Spleen (tissue), 11 donors: ENCODE measurements around the gene SNX24. TPM values are rescaled to one million over a fixed set of nuclear protein-coding genes. Genes with fewer than 3 reads are reported as not detected.

Experiments
- DNase-seq: peaks from one replicate; pipeline ENCODE4 v3.0.0-alpha.2; 2020
- H3K27ac ChIP-seq, 8 donors: fragments of 200-600 bp; sonication (generic) in 7 of 8; 1 replicate in 4 of 8; 2 replicates in 4 of 8; pipeline versions ENCODE4 v1.5.0 to v1.8.0; 2016 to 2021; ENCODE audit warnings: inconsistent platforms in 4 of 8, mild to moderate bottlenecking in 4 of 8, moderate library complexity in 1 of 8
- H3K27me3 ChIP-seq, 7 donors: fragments of 200-600 bp; sonication (generic) in 6 of 7; replicated peaks in 1 of 7; 1 replicate in 4 of 7; 2 replicates in 3 of 7; pipeline versions ENCODE4 v1.5.0 to v1.8.0; 2016 to 2021; ENCODE audit warnings: inconsistent platforms in 3 of 7, mild to moderate bottlenecking in 1 of 7
- H3K36me3 ChIP-seq, 6 donors: fragments of 200-600 bp; sonication (generic) in 5 of 6; 1 replicate in 4 of 6; 2 replicates in 2 of 6; pipeline versions ENCODE4 v1.5.0 to v1.8.0; 2016 to 2021; ENCODE audit warnings: inconsistent platforms in 2 of 6
- H3K4me1 ChIP-seq, 6 donors: fragments of 200-600 bp; sonication (generic) in 5 of 6; 1 replicate in 3 of 6; 2 replicates in 3 of 6; pipeline versions ENCODE4 v1.5.0 to v1.8.0; 2016 to 2021; ENCODE audit warnings: inconsistent platforms in 3 of 6
- H3K4me3 ChIP-seq, 8 donors: fragments of 200-600 bp; sonication (generic) in 7 of 8; 1 replicate in 4 of 8; 2 replicates in 4 of 8; pipeline versions ENCODE4 v1.5.0 to v1.8.0; 2016 to 2021; ENCODE audit warnings: inconsistent platforms in 4 of 8, mild to moderate bottlenecking in 4 of 8, moderate library complexity in 2 of 8
- H3K9me3 ChIP-seq, 8 donors: fragments of 200-600 bp; sonication (generic) in 7 of 8; 1 replicate in 4 of 8; 2 replicates in 4 of 8; pipeline versions ENCODE4 v1.5.0 to v1.8.0; 2016 to 2021; ENCODE audit warnings: inconsistent platforms in 4 of 8
- CTCF ChIP-seq, 11 experiments: fragments of 200-600 bp in 7 of 11; fragments of 450-650 bp in 4 of 11; sonication (generic) in 4 of 11; IDR thresholded peaks in 8 of 11; conservative IDR thresholded peaks in 3 of 11; 1 replicate in 7 of 11; 2 replicates in 4 of 11; pipeline versions ENCODE4 v1.4.0 to v1.8.0; 2016 to 2021; ENCODE audit warnings: antibody characterized with exemption in 11 of 11, inconsistent platforms in 4 of 11, mild to moderate bottlenecking in 1 of 11
- POLR2A ChIP-seq, 3 donors: fragments of 450-650 bp; IDR thresholded peaks; one replicate each; pipeline ENCODE4 v1.5.1; 2017; ENCODE audit warnings: antibody characterized with exemption in 3 of 3, mild to moderate bottlenecking in 1 of 3
- POLR2AphosphoS5 ChIP-seq, 3 donors: sonication (generic); formaldehyde crosslinking; IDR thresholded peaks; one replicate each; pipeline ENCODE4 v1.5.1; 2017; ENCODE audit warnings: antibody characterized with exemption in 3 of 3
- WGBS, 5 donors: extraction: QIAGEN DNeasy Blood & Tissue Kit in 3 of 5; methylation state at CpG; one replicate each; pipeline versions ENCODE4 v1.1.5 to v1.1.7; 2013 to 2018; 5-methylcytosine and 5-hydroxymethylcytosine counted together
- intact Hi-C: fragments of 100-400 bp; cut with DNase I; formaldehyde crosslinking; loops from one replicate; pipeline ENCODE4 v1.15.0; 2023; ENCODE audit warnings: low total_unique reads
- polyA plus RNA-seq, 3 donors: library from polyadenylated mRNA; stranded (reverse); fragments of 200-250 nt; gene quantifications; one replicate each; pipeline ENCODE4 v1.2.1, GENCODE V29; 2013
- total RNA-seq, 7 donors: library from RNA; depleted of rRNA in 3 of 7; stranded (reverse); fragments of >200 nt in 3 of 7; fragmentation: NEBNext Ultra II Directional in 4 of 7; extraction: Animal tissue kit (Norgen Biotek cat#: 25700) in 4 of 7; gene quantifications; one replicate each; pipeline versions ENCODE4 v1.1.0 to v1.2.1, GENCODE V29; 2016 to 2021
- donor health status: healthy with polysubstance abuse.
- donor health status: DM: no; HTN: no; CAD: no; lungs with moderate emphysema.
- donor health status: DM: no; HTN: no; CAD: no.
- donor health status: Bipolar disorder and iron deficiency.
- donor health status: healthy.
- donor health status: DM: no; HTN: no; CAD: no.
- donor health status: DM: yes; HTN: yes; CAD: no.

Gene SNX24
- total and polyA plus RNA-seq, 10 donors: 5.2 to 17.4 (median 11.7) TPM

- 77 to 95% (median 92%) methylated on average over 2 of the region's 2 CpGs for WGBS, 5 donors
- TF ChIP-seq POLR2A (IDR thresholded peaks at IDR 0.05) (no peak), CTCF (IDR thresholded peaks at IDR 0.05 in 8 of 11, conservative IDR thresholded peaks at IDR 0.05 in 3 of 11) (no peak), POLR2AphosphoS5 (IDR thresholded peaks at IDR 0.05) (no peak)
- Histone ChIP-seq H3K4me3 (no peak overlapping the region), H3K9me3 (no peaks in the 10 kb centered on the region), H3K27ac (no peak overlapping the region), H3K27me3 (no peaks in the 10 kb centered on the region), H3K4me1 (no peaks in the 10 kb centered on the region), H3K36me3 (peaks cover 0 to 6% (median 0%) of the 10 kb centered on the region in 6 donors)
- DNase-seq: no peak
- intact Hi-C loops: no loop called here
Measured at GRCh38 chr5:122948319-122948718, 102.9 kb downstream of the SNX24 start.

- H3K4me1 ChIP-seq: no peaks in the 10 kb centered on the region
- no peak overlapping the region for H3K4me3 ChIP-seq
- intact Hi-C loops: no loop called here
- TF ChIP-seq POLR2A (IDR thresholded peaks at IDR 0.05): no peak
- TF ChIP-seq POLR2AphosphoS5 (IDR thresholded peaks at IDR 0.05): no peak
- TF ChIP-seq CTCF (IDR thresholded peaks at IDR 0.05 in 8 of 11, conservative IDR thresholded peaks at IDR 0.05 in 3 of 11): no peak
- H3K36me3 ChIP-seq: peaks cover 0 to 15% (median 0%) of the 10 kb centered on the region in 6 donors
- H3K27ac ChIP-seq: no peak overlapping the region
- H3K27me3 ChIP-seq: no peaks in the 10 kb centered on the region
- 90 to 97% (median 93%) methylated on average over 8 of the region's 8 CpGs for WGBS, 5 donors
- H3K9me3 ChIP-seq: peaks cover 0 to 3% (median under 1%) of the 10 kb centered on the region in 8 donors
- DNase-seq: no peak
Measured at GRCh38 chr5:122951658-122952057, 106.2 kb downstream of the SNX24 start.

- intact Hi-C loops: no loop called here
- no peak for TF ChIP-seq CTCF (IDR thresholded peaks at IDR 0.05 in 8 of 11, conservative IDR thresholded peaks at IDR 0.05 in 3 of 11)
- no peak for TF ChIP-seq POLR2A (IDR thresholded peaks at IDR 0.05)
- TF ChIP-seq POLR2AphosphoS5 (IDR thresholded peaks at IDR 0.05): no peak
- no peaks in the 10 kb centered on the region for H3K4me1 ChIP-seq
- no peak overlapping the region for H3K27ac ChIP-seq
- no peak overlapping the region for H3K4me3 ChIP-seq
- peaks cover 0 to 25% (median 19%) of the 10 kb centered on the region in 8 donors for H3K9me3 ChIP-seq
- H3K27me3 ChIP-seq: no peaks in the 10 kb centered on the region
- DNase-seq: no peak
- H3K36me3 ChIP-seq: peaks cover 0 to 9% (median 0%) of the 10 kb centered on the region in 6 donors
Measured at GRCh38 chr5:122954719-122955118, 109.3 kb downstream of the SNX24 start.

- no peaks in the 10 kb centered on the region for H3K4me1 ChIP-seq
- peaks cover 0 to 25% (median 19%) of the 10 kb centered on the region in 8 donors for H3K9me3 ChIP-seq
- TF ChIP-seq POLR2AphosphoS5 (IDR thresholded peaks at IDR 0.05): no peak
- H3K27me3 ChIP-seq: no peaks in the 10 kb centered on the region
- intact Hi-C loops: no loop called here
- no peak overlapping the region for H3K27ac ChIP-seq
- DNase-seq: no peak
- no peak overlapping the region for H3K4me3 ChIP-seq
- peaks cover 0 to 9% (median 0%) of the 10 kb centered on the region in 6 donors for H3K36me3 ChIP-seq
Measured at GRCh38 chr5:122957457-122957856, 112.0 kb downstream of the SNX24 start.
